H9 (cell line): ENCODE data around the gene PAQR5. TPM values are rescaled to one million over a fixed set of nuclear protein-coding genes. Genes with fewer than 3 reads are reported as not detected.

ENCODE experiments used
- DNase-seq: peaks from one replicate; pipeline ENCODE4 v3.0.0-alpha.2; 2017
- H2AFZ ChIP-seq: one replicate; pipeline ENCODE4 v1.6.1; 2013; ENCODE audit warnings: mild to moderate bottlenecking, low read length, control low read depth, moderate library complexity
- H2AK5ac ChIP-seq: 2 replicates; pipeline ENCODE4 v1.6.1; 2013; ENCODE audit warnings: low read length, control low read depth, mixed read lengths; ENCODE audit not compliant: insufficient read length
- H2BK120ac ChIP-seq: one replicate; pipeline ENCODE4 v1.6.1; 2013; ENCODE audit warnings: low read depth, mild to moderate bottlenecking, low read length, control low read depth, inconsistent platforms; ENCODE audit not compliant: poor library complexity, severe bottlenecking
- H2BK12ac ChIP-seq: 2 replicates; pipeline ENCODE4 v1.6.1; 2013; ENCODE audit warnings: low read length, control low read depth, mixed read lengths, low read depth; ENCODE audit not compliant: insufficient read length
- H2BK15ac ChIP-seq: 2 replicates; pipeline ENCODE4 v1.6.1; 2013; ENCODE audit warnings: low read depth, low read length, control low read depth
- H2BK20ac ChIP-seq: one replicate; pipeline ENCODE4 v1.6.1; 2013; ENCODE audit warnings: low read depth, mild to moderate bottlenecking, low read length, control low read depth, inconsistent platforms; ENCODE audit not compliant: poor library complexity, severe bottlenecking
- H2BK5ac ChIP-seq: 2 replicates; pipeline ENCODE4 v1.6.1; 2013; ENCODE audit warnings: low read length, control low read depth, mixed read lengths; ENCODE audit not compliant: insufficient read length
- H3K14ac ChIP-seq: 2 replicates; pipeline ENCODE4 v1.6.1; 2013; ENCODE audit warnings: low read length, control low read depth; ENCODE audit not compliant: insufficient read depth
- H3K18ac ChIP-seq: 2 replicates; pipeline ENCODE4 v1.6.1; 2013; ENCODE audit warnings: low read depth, mild to moderate bottlenecking, mixed read lengths, low read length, control low read depth; ENCODE audit not compliant: insufficient read length
- H3K23ac ChIP-seq: 2 replicates; pipeline ENCODE4 v1.6.1; 2013; ENCODE audit warnings: low read length, control low read depth, mixed read lengths, low read depth; ENCODE audit not compliant: insufficient read length
- H3K23me2 ChIP-seq: 2 replicates; pipeline ENCODE4 v1.6.1; 2013; ENCODE audit warnings: low read depth, mild to moderate bottlenecking, mixed read lengths, low read length, control low read depth; ENCODE audit not compliant: insufficient read length, poor library complexity, severe bottlenecking
- H3K27ac ChIP-seq: 2 replicates; pipeline ENCODE4 v1.5.1; 2013; ENCODE audit warnings: low read length, control low read depth, mixed read lengths, low read depth; ENCODE audit not compliant: insufficient read length
- H3K27me3 ChIP-seq: 2 replicates; pipeline ENCODE4 v1.6.1; 2013; ENCODE audit warnings: low read length, control low read depth, inconsistent platforms; ENCODE audit not compliant: insufficient read depth
- H3K4ac ChIP-seq: 2 replicates; pipeline ENCODE4 v1.6.1; 2013; ENCODE audit warnings: low read depth, mild to moderate bottlenecking, control low read depth, inconsistent platforms, low read length, moderate library complexity
- H3K4me1 ChIP-seq: 2 replicates; pipeline ENCODE4 v1.6.1; 2013; ENCODE audit warnings: low read length, control low read depth, inconsistent platforms; ENCODE audit not compliant: insufficient read depth
- H3K4me2 ChIP-seq: 2 replicates; pipeline ENCODE4 v1.6.1; 2013; ENCODE audit warnings: low read length, control low read depth, mixed read lengths; ENCODE audit not compliant: insufficient read length, insufficient read depth
- H3K56ac ChIP-seq: 2 replicates; pipeline ENCODE4 v1.6.1; 2013; ENCODE audit warnings: low read depth, mild to moderate bottlenecking, mixed read lengths, low read length, control low read depth; ENCODE audit not compliant: insufficient read length
- H3K79me1 ChIP-seq: 2 replicates; pipeline ENCODE4 v1.6.1; 2013; ENCODE audit warnings: low read depth, mild to moderate bottlenecking, moderate library complexity, low read length, control low read depth, inconsistent platforms; ENCODE audit not compliant: insufficient read depth, poor library complexity, severe bottlenecking
- H3K79me2 ChIP-seq: 2 replicates; pipeline ENCODE4 v1.6.1; 2013; ENCODE audit warnings: low read length, control low read depth, inconsistent platforms; ENCODE audit not compliant: insufficient read depth
- H3K9ac ChIP-seq: 2 replicates; pipeline ENCODE4 v1.6.1; 2013; ENCODE audit warnings: low read length, control low read depth, mixed read lengths; ENCODE audit not compliant: insufficient read length; ENCODE audit errors: extremely low read depth
- H3K9me3 ChIP-seq: one replicate; pipeline ENCODE4 v1.6.1; 2013; ENCODE audit warnings: low read depth, low read length, inconsistent platforms; ENCODE audit not compliant: control insufficient read depth
- H3T11ph ChIP-seq: one replicate; pipeline ENCODE4 v1.6.1; 2013; ENCODE audit warnings: mild to moderate bottlenecking, low read length, control low read depth, inconsistent platforms
- H4K20me1 ChIP-seq: one replicate; pipeline ENCODE4 v1.6.1; 2013; ENCODE audit not compliant: control insufficient read depth, insufficient read length, insufficient read depth
- H4K5ac ChIP-seq: 2 replicates; pipeline ENCODE4 v1.6.1; 2013; ENCODE audit warnings: low read depth, mild to moderate bottlenecking, mixed read lengths, low read length, control low read depth; ENCODE audit not compliant: insufficient read length
- H4K8ac ChIP-seq: replicated peaks from 2 replicates; pipeline ENCODE4 v1.6.1; 2013; ENCODE audit warnings: low read length, control low read depth, mixed read lengths, low read depth; ENCODE audit not compliant: insufficient read length
- H4K91ac ChIP-seq: 2 replicates; pipeline ENCODE4 v1.6.1; 2013; ENCODE audit warnings: low read depth, mild to moderate bottlenecking, moderate library complexity, mixed read lengths, low read length, control low read depth; ENCODE audit not compliant: insufficient read length
- H3K27ac Mint-ChIP-seq, 3 experiments: 2 replicates in 2 of 3; 3 replicates in 1 of 3; pipeline ENCODE4 v1.8.0; 2020 to 2021; ENCODE audit warnings: mixed read lengths in 3 of 3, mild to moderate bottlenecking in 1 of 3, moderate library complexity in 1 of 3
- H3K27me3 Mint-ChIP-seq: 2 replicates; pipeline ENCODE4 v1.8.0; 2021; ENCODE audit warnings: low read depth, mild to moderate bottlenecking, moderate library complexity, mixed read lengths
- H3K36me3 Mint-ChIP-seq, 3 experiments: 2 replicates in 2 of 3; 3 replicates in 1 of 3; pipeline ENCODE4 v1.8.0; 2020 to 2021; ENCODE audit warnings: low read depth in 3 of 3, mixed read lengths in 3 of 3; ENCODE audit not compliant: insufficient read depth in 1 of 3
- H3K4me1 Mint-ChIP-seq, 2 experiments: 2 replicates each; pipeline ENCODE4 v1.8.0; 2020; ENCODE audit warnings: mixed read lengths in 2 of 2
- H3K4me3 Mint-ChIP-seq, 2 experiments: 2 replicates in 1 of 2; 3 replicates in 1 of 2; pipeline ENCODE4 v1.8.0; 2020 to 2021; ENCODE audit warnings: mild to moderate bottlenecking in 2 of 2, mixed read lengths in 2 of 2, moderate library complexity in 1 of 2
- H3K9me3 Mint-ChIP-seq, 2 experiments: 2 replicates in 1 of 2; 3 replicates in 1 of 2; pipeline ENCODE4 v1.8.0; 2020; ENCODE audit warnings: mild to moderate bottlenecking in 2 of 2, mixed read lengths in 2 of 2, moderate library complexity in 1 of 2
- CTCF ChIP-seq: fragments of 200-600 bp; sonication (generic); conservative IDR thresholded peaks from 3 replicates; pipeline ENCODE4 v1.8.0; 2021; ENCODE audit warnings: antibody characterized with exemption, mild to moderate bottlenecking
- WGBS: extraction: QIAGEN DNeasy Blood & Tissue Kit; methylation state at CpG from one replicate; pipeline ENCODE4 v1.1.7; 2013; ENCODE audit warnings: missing lambda C conversion rate, low lambda C conversion rate, mixed read lengths; ENCODE audit not compliant: insufficient read length; ENCODE audit errors: extremely low coverage; 5-methylcytosine and 5-hydroxymethylcytosine counted together
- total RNA-seq: library from RNA; stranded (reverse); gene quantifications from 2 replicates; pipeline ENCODE4 v1.2.1, GENCODE V29; 2021

Gene PAQR5
- total RNA-seq, 1 experiment from 2014 or later: 1.6 TPM

- Histone ChIP-seq H3K4me2 (no peak overlapping the region), H2BK12ac (no peak overlapping the region), H3K14ac (no peak overlapping the region), H2AFZ (no peak overlapping the region), H2BK15ac (no peak overlapping the region), H2AK5ac (no peak overlapping the region), H3K4me1 (no peaks in the 10 kb centered on the region), H3K9ac (no peak overlapping the region), H3K79me2 (no peaks in the 10 kb centered on the region), H4K20me1 (no peaks in the 10 kb centered on the region), H3K27me3 (no peaks in the 10 kb centered on the region), H4K5ac (no peak overlapping the region), H3K4ac (no peak overlapping the region), H4K8ac (no peak overlapping the region), H4K91ac (no peak overlapping the region), H3K79me1 (no peaks in the 10 kb centered on the region), H2BK120ac (no peak overlapping the region), H3T11ph (no peak overlapping the region), H3K23me2 (no peaks in the 10 kb centered on the region), H2BK5ac (no peak overlapping the region), H3K9me3 (no peaks in the 10 kb centered on the region), H3K18ac (no peak overlapping the region), H3K56ac (no peak overlapping the region), H2BK20ac (no peak overlapping the region), H3K27ac (no peak overlapping the region), H3K23ac (no peak overlapping the region)
- 0 out of 7 replicates have a peak overlapping the region, but pooled peaks of 1 of the 3 experiments have one; percentile 22 for H3K27ac Mint-ChIP-seq
- DNase-seq: no peak
- WGBS: no CpG with 5 or more reads among the region's 3 CpGs
- no peaks in the 10 kb centered on the region; a peak in 1 of 5 replicates for H3K9me3 Mint-ChIP-seq
- H3K36me3 Mint-ChIP-seq: no peaks in the 10 kb centered on the region
- H3K4me3 Mint-ChIP-seq: no peak overlapping the region
- H3K4me1 Mint-ChIP-seq: peaks cover 1 to 3% of the 10 kb centered on the region in 2 experiments; a peak in 3 of 4 replicates
- no peaks in the 10 kb centered on the region for H3K27me3 Mint-ChIP-seq
- no peak for TF ChIP-seq CTCF
These were observed 110.1 kb downstream of the PAQR5 start for GRCh38 chr15:69408841-69409240.
